Large intestine (tissue), 3 donors: Measurements from ENCODE around the gene RNF169. TPM values are rescaled to one million over a fixed set of nuclear protein-coding genes. Genes with fewer than 3 reads are reported as not detected.
"Not testable (repeated sequence)": the region's sequence is repeated elsewhere in the genome, so short reads cannot be mapped to it uniquely, and the experiment has no call there.

Experiments
- DNase-seq, 2 donors: peaks; one replicate each; pipeline versions ENCODE4 v3.0.0 to v3.0.0-alpha.2; 2013
- H3K27ac ChIP-seq: one replicate; pipeline ENCODE4 v1.5.1; 2013; ENCODE audit warnings: low read length
- H3K27me3 ChIP-seq: 2 replicates; pipeline ENCODE4 v1.6.1; 2013; ENCODE audit warnings: low read length; ENCODE audit not compliant: control insufficient read depth, insufficient read depth
- H3K36me3 ChIP-seq: 2 replicates; pipeline ENCODE4 v1.6.1; 2013; ENCODE audit warnings: low read length; ENCODE audit not compliant: control insufficient read depth, insufficient read depth
- H3K4me1 ChIP-seq: one replicate; pipeline ENCODE4 v1.6.1; 2013; ENCODE audit warnings: low read length; ENCODE audit not compliant: control insufficient read depth, insufficient read depth
- H3K4me3 ChIP-seq: one replicate; pipeline ENCODE4 v1.5.1; 2013; ENCODE audit warnings: low read length
- H3K9me3 ChIP-seq: one replicate; pipeline ENCODE4 v1.6.1; 2013; ENCODE audit warnings: mild to moderate bottlenecking, low read depth, low read length, moderate library complexity; ENCODE audit not compliant: control insufficient read depth
- WGBS: methylation state at CpG from one replicate; pipeline ENCODE4 v1.1.5; 2013; ENCODE audit warnings: low lambda C conversion rate; ENCODE audit not compliant: insufficient coverage; 5-methylcytosine and 5-hydroxymethylcytosine counted together
- polyA plus RNA-seq: library from polyadenylated mRNA; unstranded; fragments of 120-200 nt; gene quantifications from one replicate; pipeline ENCODE4 v1.2.1, GENCODE V29; 2013

The RNF169 gene
- polyA plus RNA-seq, 1 donor = 11.5 TPM

GRCh38 chr11:74746868-74747267 lies 1.8 kb upstream of the RNF169 start:
- Histone ChIP-seq H3K4me3 (no peak overlapping the region), H3K27me3 (no peaks in the 10 kb centered on the region), H3K9me3 (no peaks in the 10 kb centered on the region), H3K27ac (no peak overlapping the region), H3K36me3 (no peaks in the 10 kb centered on the region), H3K4me1 (peaks cover 11% of the 10 kb centered on the region)
- WGBS = no CpG with 5 or more reads among the region's 3 CpGs
- DNase-seq = no peak

GRCh38 chr11:74749127-74749964 lies 697 bp downstream of the RNF169 start:
- Histone ChIP-seq H3K27me3 (no peaks in the 10 kb centered on the region), H3K27ac (peak overlapping the region; percentile 79), H3K9me3 (no peaks in the 10 kb centered on the region), H3K36me3 (no peaks in the 10 kb centered on the region), H3K4me3 (peak overlapping the region; percentile 65), H3K4me1 (peaks cover 11% of the 10 kb centered on the region)
- WGBS = 7% methylated on average over 3 of the region's 63 CpGs
- DNase-seq = peak; percentile 47 to 81

- peak overlapping the region; percentile 50 for H3K4me3 ChIP-seq
- H3K27ac ChIP-seq = no peak overlapping the region
- H3K27me3 ChIP-seq = no peaks in the 10 kb centered on the region
- H3K36me3 ChIP-seq = no peaks in the 10 kb centered on the region
- WGBS = no CpG with 5 or more reads among the region's 2 CpGs
- peaks cover 11% of the 10 kb centered on the region for H3K4me1 ChIP-seq
- no peaks in the 10 kb centered on the region for H3K9me3 ChIP-seq
- DNase-seq = no peak
Measured at GRCh38 chr11:74749965-74750296, 1.3 kb downstream of the RNF169 start.

- not testable (repeated sequence) for H3K4me3 ChIP-seq, DNase-seq
- WGBS = no CpG with 5 or more reads among the region's 14 CpGs
Measured at GRCh38 chr11:74750598-74750997, 1.9 kb downstream of the RNF169 start.

GRCh38 chr11:74751303-74751702 lies 2.7 kb downstream of the RNF169 start:
- H3K4me1 ChIP-seq = peaks cover 11% of the 10 kb centered on the region
- H3K36me3 ChIP-seq = no peaks in the 10 kb centered on the region
- H3K27me3 ChIP-seq = no peaks in the 10 kb centered on the region
- no peak for DNase-seq
- no peak overlapping the region for H3K4me3 ChIP-seq
- H3K27ac ChIP-seq = no peak overlapping the region
- no peaks in the 10 kb centered on the region for H3K9me3 ChIP-seq
- WGBS = 100% methylated on average over 1 of the region's 2 CpGs

More at GRCh38 chr11:74750598-74750997, 1.9 kb downstream of the RNF169 start:
- H3K36me3 ChIP-seq, H3K9me3 ChIP-seq, H3K27me3 ChIP-seq, H3K27ac ChIP-seq: not testable (repeated sequence)
- H3K4me1 ChIP-seq = peaks cover 11% of the 10 kb centered on the region

GRCh38 chr11:74754507-74755252 lies 6.0 kb downstream of the RNF169 start:
- DNase-seq = peak in 1 of 2 donors; percentile 19
- Histone ChIP-seq H3K9me3 (no peaks in the 10 kb centered on the region), H3K27ac (no peak overlapping the region), H3K4me1 (peaks cover under 1% of the 10 kb centered on the region), H3K4me3 (no peak overlapping the region), H3K27me3 (no peaks in the 10 kb centered on the region), H3K36me3 (no peaks in the 10 kb centered on the region)
- 82% methylated on average over 10 of the region's 15 CpGs for WGBS

GRCh38 chr11:74755395-74755995 lies 6.8 kb downstream of the RNF169 start:
- Histone ChIP-seq H3K4me1 (no peaks in the 10 kb centered on the region), H3K36me3 (no peaks in the 10 kb centered on the region), H3K9me3 (no peaks in the 10 kb centered on the region), H3K27me3 (no peaks in the 10 kb centered on the region), H3K4me3 (no peak overlapping the region), H3K27ac (no peak overlapping the region)
- DNase-seq = no peak
- no CpG with 5 or more reads among the region's 1 CpG for WGBS

GRCh38 chr11:74756571-74756970 lies 7.9 kb downstream of the RNF169 start:
- H3K4me3 ChIP-seq = no peak overlapping the region
- H3K36me3 ChIP-seq = no peaks in the 10 kb centered on the region
- no peaks in the 10 kb centered on the region for H3K27me3 ChIP-seq
- no peaks in the 10 kb centered on the region for H3K4me1 ChIP-seq
- no peak for DNase-seq
- WGBS = 80% methylated on average over 1 of the region's 1 CpG
- no peaks in the 10 kb centered on the region for H3K9me3 ChIP-seq
- H3K27ac ChIP-seq = no peak overlapping the region

GRCh38 chr11:74766905-74767304 lies 18.3 kb downstream of the RNF169 start:
- H3K27me3 ChIP-seq = no peaks in the 10 kb centered on the region
- 100% methylated on average over 1 of the region's 1 CpG for WGBS
- no peaks in the 10 kb centered on the region for H3K36me3 ChIP-seq

GRCh38 chr11:74768172-74768651 lies 19.6 kb downstream of the RNF169 start:
- not testable (repeated sequence) for H3K27me3 ChIP-seq, H3K9me3 ChIP-seq, H3K36me3 ChIP-seq, H3K4me1 ChIP-seq, H3K4me3 ChIP-seq
- peak; percentile 49 to 71 for DNase-seq
- 25% methylated on average over 1 of the region's 9 CpGs for WGBS
- H3K27ac ChIP-seq = peak overlapping the region; percentile 56

More at GRCh38 chr11:74766905-74767304, 18.3 kb downstream of the RNF169 start:
- Histone ChIP-seq H3K4me3 (no peak overlapping the region), H3K4me1 (peaks cover 4% of the 10 kb centered on the region), H3K9me3 (peaks cover 3% of the 10 kb centered on the region), H3K27ac (no peak overlapping the region)
- DNase-seq = no peak
